ENCODE measurements around the gene ENOSF1.

Gene ENOSF1

GRCh38 chr18:635171-635570 lies 77.3 kb downstream of the ENOSF1 start:
- DNase-seq (ENCODE audit: low spot score): no peak
- TF ChIP-seq, protein P1, sequence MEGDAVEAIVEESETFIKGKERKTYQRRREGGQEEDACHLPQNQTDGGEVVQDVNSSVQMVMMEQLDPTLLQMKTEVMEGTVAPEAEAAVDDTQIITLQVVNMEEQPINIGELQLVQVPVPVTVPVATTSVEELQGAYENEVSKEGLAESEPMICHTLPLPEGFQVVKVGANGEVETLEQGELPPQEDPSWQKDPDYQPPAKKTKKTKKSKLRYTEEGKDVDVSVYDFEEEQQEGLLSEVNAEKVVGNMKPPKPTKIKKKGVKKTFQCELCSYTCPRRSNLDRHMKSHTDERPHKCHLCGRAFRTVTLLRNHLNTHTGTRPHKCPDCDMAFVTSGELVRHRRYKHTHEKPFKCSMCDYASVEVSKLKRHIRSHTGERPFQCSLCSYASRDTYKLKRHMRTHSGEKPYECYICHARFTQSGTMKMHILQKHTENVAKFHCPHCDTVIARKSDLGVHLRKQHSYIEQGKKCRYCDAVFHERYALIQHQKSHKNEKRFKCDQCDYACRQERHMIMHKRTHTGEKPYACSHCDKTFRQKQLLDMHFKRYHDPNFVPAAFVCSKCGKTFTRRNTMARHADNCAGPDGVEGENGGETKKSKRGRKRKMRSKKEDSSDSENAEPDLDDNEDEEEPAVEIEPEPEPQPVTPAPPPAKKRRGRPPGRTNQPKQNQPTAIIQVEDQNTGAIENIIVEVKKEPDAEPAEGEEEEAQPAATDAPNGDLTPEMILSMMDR (IDR thresholded peaks at IDR 0.05; ENCODE audit: extremely low read depth, insufficient read depth, missing control alignments): no peak
- in situ Hi-C loops (cut with MboI; ENCODE audit: low pct_unique_long_range_greater_than_20kb, low sequenced_read_pairs, unreplicated experiment): no loop called here

DNA sequence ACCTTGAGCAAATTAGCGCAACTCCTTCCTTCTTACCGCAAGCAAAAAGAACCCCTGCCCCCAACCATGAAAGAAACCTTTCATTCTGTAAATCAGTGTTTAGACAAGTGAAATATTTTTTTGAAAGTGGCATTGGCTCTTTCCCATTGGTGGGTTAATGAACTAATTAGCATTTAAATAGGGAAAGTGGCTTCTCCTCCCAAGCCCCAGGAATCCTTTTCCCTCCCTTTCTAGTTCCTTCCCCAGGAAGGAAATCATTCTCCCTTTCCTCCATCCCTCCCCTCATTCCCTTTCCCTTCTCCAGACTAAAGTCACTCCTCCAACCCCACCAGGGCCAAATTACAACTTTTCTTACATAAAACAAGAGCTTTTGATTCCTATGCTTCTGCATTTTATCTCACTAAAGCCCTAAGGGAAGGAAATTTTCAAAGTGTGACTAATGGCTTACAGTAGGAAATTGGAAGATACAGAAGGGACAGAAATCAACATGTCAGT lies 77.8 kb downstream of the ENOSF1 start:
- DNase-seq (ENCODE audit: low spot score): no peak
- TF ChIP-seq, protein P1 (IDR thresholded peaks at IDR 0.05; ENCODE audit: extremely low read depth, insufficient read depth, missing control alignments): no peak
- in situ Hi-C loops (cut with MboI; ENCODE audit: low pct_unique_long_range_greater_than_20kb, low sequenced_read_pairs, unreplicated experiment): no loop called here

DNA sequence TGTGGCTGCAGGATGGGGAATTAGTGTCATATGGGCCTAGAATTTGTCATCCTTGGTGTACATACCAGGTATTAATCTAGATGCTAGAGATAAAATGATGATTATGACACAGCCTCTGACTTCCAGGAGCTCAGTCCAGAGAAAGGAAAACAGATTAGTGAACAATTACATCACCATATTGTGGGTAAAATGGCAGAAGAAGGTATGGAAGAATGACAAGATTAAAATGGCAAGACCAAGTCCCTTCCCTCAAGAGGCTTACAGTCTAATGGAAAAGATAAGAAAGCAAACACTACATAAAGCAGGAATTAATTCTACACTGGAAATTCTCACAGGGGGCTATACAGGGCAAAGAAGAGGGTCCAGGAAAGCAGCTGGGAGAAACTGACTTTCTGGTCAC lies 80.9 kb downstream of the ENOSF1 start:
- TF ChIP-seq, protein P1 (IDR thresholded peaks at IDR 0.05; ENCODE audit: extremely low read depth, insufficient read depth, missing control alignments): no peak
- no peak for DNase-seq (ENCODE audit: low spot score)
- in situ Hi-C loops (cut with MboI; ENCODE audit: low pct_unique_long_range_greater_than_20kb, low sequenced_read_pairs, unreplicated experiment): no loop called here

GRCh38 chr18:629269-630150 lies 82.9 kb downstream of the ENOSF1 start:
- in situ Hi-C loops (cut with MboI; ENCODE audit: low pct_unique_long_range_greater_than_20kb, low sequenced_read_pairs, unreplicated experiment): loop anchor here (10.0 kb wide), 1 partner anchor 205 kb away; no protein-coding TSS in a partner anchor
- TF ChIP-seq, protein P1 (IDR thresholded peaks at IDR 0.05; ENCODE audit: extremely low read depth, insufficient read depth, missing control alignments): no peak
- DNase-seq (ENCODE audit: low spot score): no peak

DNA sequence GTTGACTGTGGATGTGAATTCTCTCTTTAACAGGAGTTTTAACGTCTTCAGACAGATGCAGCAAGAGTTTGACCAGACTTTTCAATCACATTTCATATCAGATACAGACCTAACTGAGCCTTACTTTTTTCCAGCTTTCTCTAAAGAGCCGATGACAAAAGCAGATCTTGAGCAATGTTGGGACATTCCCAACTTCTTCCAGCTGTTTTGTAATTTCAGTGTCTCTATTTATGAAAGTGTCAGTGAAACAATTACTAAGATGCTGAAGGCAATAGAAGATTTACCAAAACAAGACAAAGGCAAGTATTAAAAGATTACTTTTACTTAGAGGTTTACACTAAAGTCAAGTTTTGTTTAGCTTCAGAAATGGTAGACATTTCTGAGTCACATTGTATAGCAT lies 85.2 kb downstream of the ENOSF1 start:
- TF ChIP-seq, protein P1 (IDR thresholded peaks at IDR 0.05; ENCODE audit: extremely low read depth, insufficient read depth, missing control alignments): no peak
- no peak for DNase-seq (ENCODE audit: low spot score)
- in situ Hi-C loops (cut with MboI; ENCODE audit: low pct_unique_long_range_greater_than_20kb, low sequenced_read_pairs, unreplicated experiment): loop anchor here (10.0 kb wide), 1 partner anchor 208 kb away; no protein-coding TSS in a partner anchor

GRCh38 chr18:623761-624620 lies 88.4 kb downstream of the ENOSF1 start:
- in situ Hi-C loops (cut with MboI; ENCODE audit: low pct_unique_long_range_greater_than_20kb, low sequenced_read_pairs, unreplicated experiment): loop anchor here (10.0 kb wide), 1 partner anchor 211 kb away; no protein-coding TSS in a partner anchor
- TF ChIP-seq, protein P1 (IDR thresholded peaks at IDR 0.05; ENCODE audit: extremely low read depth, insufficient read depth, missing control alignments): peak; percentile 80
- peak; percentile 46 for DNase-seq (ENCODE audit: low spot score)
